Neural cell (in vitro differentiated cells): ENCODE data around the gene MEF2A.

ENCODE experiments used
- CTCF ChIP-seq: fragments of 450-650 bp; IDR thresholded peaks from 2 replicates; pipeline ENCODE4 v1.5.1; 2014; ENCODE audit warnings: antibody characterized with exemption, mild to moderate bottlenecking, moderate library complexity; ENCODE audit not compliant: poor library complexity, severe bottlenecking
- EP300 ChIP-seq: fragments of 450-650 bp; conservative IDR thresholded peaks from 2 replicates; pipeline ENCODE4 v1.6.1; 2014; ENCODE audit warnings: antibody characterized with exemption, mild to moderate bottlenecking, moderate library complexity; ENCODE audit not compliant: poor library complexity, severe bottlenecking
- EZH2 ChIP-seq: fragments of 200-600, 300-800 bp; shearing (Covaris generic), sonication (generic); IDR thresholded peaks from 2 replicates; pipeline ENCODE4 v1.6.1; 2014; ENCODE audit warnings: antibody characterized with exemption, low read length, borderline replicate concordance, mild to moderate bottlenecking; ENCODE audit not compliant: insufficient read depth, poor library complexity, severe bottlenecking
- MXI1 ChIP-seq: fragments of 450-650 bp; conservative IDR thresholded peaks from 2 replicates; pipeline ENCODE4 v1.6.1; 2014; ENCODE audit warnings: antibody characterized with exemption, mild to moderate bottlenecking; ENCODE audit not compliant: poor library complexity, severe bottlenecking
- POLR2AphosphoS5 ChIP-seq: IDR thresholded peaks from 2 replicates; pipeline ENCODE4 v1.6.1; 2012
- RAD21 ChIP-seq: fragments of 450-650 bp; conservative IDR thresholded peaks from 2 replicates; pipeline ENCODE4 v1.6.1; 2014; ENCODE audit warnings: antibody characterized with exemption, mild to moderate bottlenecking, moderate library complexity
- REST ChIP-seq: IDR thresholded peaks from 2 replicates; pipeline ENCODE4 v1.6.1; 2012; ENCODE audit warnings: borderline replicate concordance
- SMC3 ChIP-seq: fragments of 450-650 bp; conservative IDR thresholded peaks from 2 replicates; pipeline ENCODE4 v1.6.1; 2014; ENCODE audit warnings: antibody characterized with exemption, mild to moderate bottlenecking, moderate library complexity; ENCODE audit not compliant: poor library complexity
- TAF1 ChIP-seq: IDR thresholded peaks from 2 replicates; pipeline ENCODE4 v1.6.1; 2012; ENCODE audit warnings: low read depth

- TF ChIP-seq EZH2 = no peak
- no peak for TF ChIP-seq POLR2AphosphoS5
- TF ChIP-seq EP300 = no peak
- no peak for TF ChIP-seq CTCF
- TF ChIP-seq SMC3 = no peak
- no peak for TF ChIP-seq RAD21
- TF ChIP-seq REST = no peak
- TF ChIP-seq MXI1 = no peak
- TF ChIP-seq TAF1 = no peak
Measured at GRCh38 chr15:99671926-99672635, 106.3 kb downstream of the MEF2A start.
